ENCODE measurements around the gene HSPA4L. TPM values are rescaled to one million over a fixed set of nuclear protein-coding genes. Genes with fewer than 3 reads are reported as not detected.

Gene HSPA4L
- total RNA-seq, 1 experiment from 2014 or later: 8.7 TPM

- CTCF ChIA-PET: no interaction called here
Measured at GRCh38 chr4:127747883-127748282, 34.2 kb upstream of the HSPA4L start.

GRCh38 chr4:127748957-127749356 lies 33.2 kb upstream of the HSPA4L start:
- Histone ChIP-seq H3F3A (ENCODE audit: low read length, unreplicated experiment) (no peaks in the 10 kb centered on the region), H3K9ac (ENCODE audit: low read length) (no peak overlapping the region), H3K27ac (ENCODE audit: low read length) (no peak overlapping the region), H3K4me1 (ENCODE audit: insufficient read depth, low read length) (no peaks in the 10 kb centered on the region), H3K4me3 (ENCODE audit: low read length) (no peak overlapping the region), H4K20me1 (ENCODE audit: low read length) (no peaks in the 10 kb centered on the region), H3K79me2 (ENCODE audit: low read length) (no peaks in the 10 kb centered on the region), H3K9me3 (ENCODE audit: low read length) (no peaks in the 10 kb centered on the region), H3K9me2 (replicated peaks; ENCODE audit: low read length) (no peaks in the 10 kb centered on the region), H3K4me2 (ENCODE audit: low read length) (no peak overlapping the region), H3K27me3 (ENCODE audit: low read length) (no peaks in the 10 kb centered on the region), H2AFZ (ENCODE audit: low read length) (no peak overlapping the region), H3K36me3 (ENCODE audit: low read depth, low read length) (no peaks in the 10 kb centered on the region)
- ChIA-PET CTCF (no interaction called here), POLR2A (ENCODE audit: unreplicated experiment) (interaction anchor here (0.7 kb wide), 1 partner anchor 200 kb away, joined by 5 read pairs; no protein-coding TSS in a partner anchor)
- no peak for TF ChIP-seq EZH2phosphoT487 (IDR thresholded peaks at IDR 0.05; ENCODE audit: borderline replicate concordance, low read length)
- no peak for TF ChIP-seq EZH2 (IDR thresholded peaks at IDR 0.05; ENCODE audit: low read length, unreplicated experiment)
- TF ChIP-seq CTCF (conservative IDR thresholded peaks at IDR 0.05; ENCODE audit: low read depth, low read length): no peak
- DNase-seq (no peak), ATAC-seq (no peak)
- intact Hi-C loops (cut with micrococcal nuclease): no loop called here
- no TSS peak for BruUV-seq (replicated peaks)

More at GRCh38 chr4:127747883-127748282, 34.2 kb upstream of the HSPA4L start:
- Histone ChIP-seq H2AFZ (ENCODE audit: low read length) (no peak overlapping the region), H4K20me1 (ENCODE audit: low read length) (no peaks in the 10 kb centered on the region), H3K79me2 (ENCODE audit: low read length) (no peaks in the 10 kb centered on the region), H3K27me3 (ENCODE audit: low read length) (no peaks in the 10 kb centered on the region), H3K27ac (ENCODE audit: low read length) (no peak overlapping the region), H3K9me2 (replicated peaks; ENCODE audit: low read length) (no peaks in the 10 kb centered on the region), H3K4me1 (ENCODE audit: insufficient read depth, low read length) (no peaks in the 10 kb centered on the region), H3K4me2 (ENCODE audit: low read length) (no peak overlapping the region), H3K4me3 (ENCODE audit: low read length) (no peak overlapping the region), H3K36me3 (ENCODE audit: low read depth, low read length) (no peaks in the 10 kb centered on the region), H3F3A (ENCODE audit: low read length, unreplicated experiment) (no peaks in the 10 kb centered on the region), H3K9me3 (ENCODE audit: low read length) (no peaks in the 10 kb centered on the region), H3K9ac (ENCODE audit: low read length) (no peak overlapping the region)
- ATAC-seq (no peak), DNase-seq (peak; percentile 14)
- intact Hi-C loops (cut with micrococcal nuclease): no loop called here
- TF ChIP-seq EZH2 (IDR thresholded peaks at IDR 0.05; ENCODE audit: low read length, unreplicated experiment): no peak
- POLR2A ChIA-PET (ENCODE audit: unreplicated experiment): no interaction called here
- BruUV-seq (replicated peaks): no TSS peak

GRCh38 chr4:127756906-127757305 lies 25.2 kb upstream of the HSPA4L start:
- Histone ChIP-seq H3K79me2 (ENCODE audit: low read length) (no peaks in the 10 kb centered on the region), H3K9ac (ENCODE audit: low read length) (no peak overlapping the region), H3K9me3 (ENCODE audit: low read length) (no peaks in the 10 kb centered on the region), H3K4me3 (ENCODE audit: low read length) (no peak overlapping the region), H3K36me3 (ENCODE audit: low read depth, low read length) (no peaks in the 10 kb centered on the region), H3K4me2 (ENCODE audit: low read length) (no peak overlapping the region), H3K27ac (ENCODE audit: low read length) (no peak overlapping the region), H3K4me1 (ENCODE audit: insufficient read depth, low read length) (peaks cover 13% of the 10 kb centered on the region), H3K27me3 (ENCODE audit: low read length) (no peaks in the 10 kb centered on the region), H2AFZ (ENCODE audit: low read length) (no peak overlapping the region), H4K20me1 (ENCODE audit: low read length) (no peaks in the 10 kb centered on the region), H3F3A (ENCODE audit: low read length, unreplicated experiment) (no peaks in the 10 kb centered on the region), H3K9me2 (replicated peaks; ENCODE audit: low read length) (no peaks in the 10 kb centered on the region)
- ATAC-seq: no peak
- TF ChIP-seq CTCF (conservative IDR thresholded peaks at IDR 0.05; ENCODE audit: low read depth, low read length): no peak
- TF ChIP-seq EZH2 (IDR thresholded peaks at IDR 0.05; ENCODE audit: low read length, unreplicated experiment): no peak
- TF ChIP-seq EZH2phosphoT487 (IDR thresholded peaks at IDR 0.05; ENCODE audit: borderline replicate concordance, low read length): no peak
- POLR2A ChIA-PET (ENCODE audit: unreplicated experiment): no interaction called here
- BruUV-seq (replicated peaks): no TSS peak
- CTCF ChIA-PET: no interaction called here
- intact Hi-C loops (cut with micrococcal nuclease): no loop called here
- DNase-seq: no peak

Measured in PC-3 (cell line).